ENCODE results near the gene CDKL5.

GRCh38 chrX:18654875-18655836, 229.7 kb downstream of the CDKL5 start:
- no peak for TF ChIP-seq CTCF (conservative IDR thresholded peaks at IDR 0.05)
- no peak for TF ChIP-seq EZH2 (IDR thresholded peaks at IDR 0.05; ENCODE audit: low read depth)

Measured in PC-9 (cell line).